HG03460 (cell line): ENCODE data around the gene RUNX2.

Experiments
- ATAC-seq: cut with Tn5 transposase; IDR thresholded peaks from one replicate; pipeline ENCODE4 v1.9.1; 2021; ENCODE audit not compliant: unreplicated experiment

RUNX2 gene

GRCh38 chr6:45609141-45609638, 281.1 kb downstream of the RUNX2 start:
- ATAC-seq, result no peak

GRCh38 chr6:45610374-45610773, 282.2 kb downstream of the RUNX2 start:
- no peak for ATAC-seq

GRCh38 chr6:45610832-45611231, 282.7 kb downstream of the RUNX2 start:
- no peak for ATAC-seq

GRCh38 chr6:45611491-45611890, 283.4 kb downstream of the RUNX2 start:
- no peak for ATAC-seq

- no peak for ATAC-seq
Measured at GRCh38 chr6:45613656-45614055, 285.5 kb downstream of the RUNX2 start.

GRCh38 chr6:45614488-45615285, 286.6 kb downstream of the RUNX2 start:
- ATAC-seq, result no peak

GRCh38 chr6:45616209-45616608, 288.1 kb downstream of the RUNX2 start:
- ATAC-seq, result no peak

GRCh38 chr6:45617441-45617840, 289.3 kb downstream of the RUNX2 start:
- no peak for ATAC-seq

- no peak for ATAC-seq
Measured at GRCh38 chr6:45618259-45618658, 290.1 kb downstream of the RUNX2 start.

GRCh38 chr6:45619211-45619760, 291.2 kb downstream of the RUNX2 start:
- no peak for ATAC-seq

GRCh38 chr6:45619994-45620471, 291.9 kb downstream of the RUNX2 start:
- ATAC-seq, result no peak

- ATAC-seq, result no peak
Measured at GRCh38 chr6:45624228-45624627, 296.1 kb downstream of the RUNX2 start.

GRCh38 chr6:45625191-45625664, 297.1 kb downstream of the RUNX2 start:
- ATAC-seq, result no peak

- no peak for ATAC-seq
Measured at GRCh38 chr6:45626087-45626891, 298.2 kb downstream of the RUNX2 start.

GRCh38 chr6:45630314-45630713, 302.2 kb downstream of the RUNX2 start:
- ATAC-seq, result no peak

- ATAC-seq, result no peak
Measured at GRCh38 chr6:45630801-45631200, 302.7 kb downstream of the RUNX2 start.

GRCh38 chr6:45631396-45631795, 303.3 kb downstream of the RUNX2 start:
- no peak for ATAC-seq

- ATAC-seq, result no peak
Measured at GRCh38 chr6:45633272-45633908, 305.3 kb downstream of the RUNX2 start.

GRCh38 chr6:45634231-45634630, 306.1 kb downstream of the RUNX2 start:
- ATAC-seq, result no peak

GRCh38 chr6:45635284-45635867, 307.2 kb downstream of the RUNX2 start:
- ATAC-seq, result no peak

GRCh38 chr6:45637056-45637455, 308.9 kb downstream of the RUNX2 start:
- ATAC-seq, result no peak
